ENCODE data around the gene KIF3C. TPM values are rescaled to one million over a fixed set of nuclear protein-coding genes. Genes with fewer than 3 reads are reported as not detected.

KIF3C gene
- total RNA-seq, 1 experiment from 2014 or later = 24.7 TPM

- peaks cover 7% of the 10 kb centered on the region for H3K36me3 ChIP-seq (replicated peaks; ENCODE audit: control insufficient read depth, insufficient read depth, low read length)
- no peak for DNase-seq
- H3K4me3 ChIP-seq (ENCODE audit: insufficient read depth, low read depth, low read length) = no peak overlapping the region
- H3K27me3 ChIP-seq (ENCODE audit: control insufficient read depth, insufficient read depth, low read length) = no peaks in the 10 kb centered on the region
Measured at GRCh38 chr2:25983735-25984134, 1.4 kb upstream of the KIF3C start.

GRCh38 chr2:25982968-25983280 lies 627 bp upstream of the KIF3C start:
- DNase-seq = no peak
- peaks cover 7% of the 10 kb centered on the region for H3K36me3 ChIP-seq (replicated peaks; ENCODE audit: control insufficient read depth, insufficient read depth, low read length)
- no peaks in the 10 kb centered on the region for H3K27me3 ChIP-seq (ENCODE audit: control insufficient read depth, insufficient read depth, low read length)
- H3K4me3 ChIP-seq (ENCODE audit: insufficient read depth, low read depth, low read length) = peak overlapping the region; percentile 86

GRCh38 chr2:25981596-25982272 lies 563 bp downstream of the KIF3C start:
- H3K4me3 ChIP-seq (ENCODE audit: insufficient read depth, low read depth, low read length) = peak overlapping the region; percentile 86
- DNase-seq = peak; percentile 71
- peaks cover 10% of the 10 kb centered on the region for H3K36me3 ChIP-seq (replicated peaks; ENCODE audit: control insufficient read depth, insufficient read depth, low read length)
- H3K27me3 ChIP-seq (ENCODE audit: control insufficient read depth, insufficient read depth, low read length) = no peaks in the 10 kb centered on the region

GRCh38 chr2:25980951-25981350 lies 1.3 kb downstream of the KIF3C start:
- no peak overlapping the region for H3K4me3 ChIP-seq (ENCODE audit: insufficient read depth, low read depth, low read length)
- no peak for DNase-seq
- peaks cover 11% of the 10 kb centered on the region for H3K36me3 ChIP-seq (replicated peaks; ENCODE audit: control insufficient read depth, insufficient read depth, low read length)
- no peaks in the 10 kb centered on the region for H3K27me3 ChIP-seq (ENCODE audit: control insufficient read depth, insufficient read depth, low read length)

GRCh38 chr2:25980076-25980887 lies 2.0 kb downstream of the KIF3C start:
- Histone ChIP-seq H3K4me3 (ENCODE audit: insufficient read depth, low read depth, low read length) (no peak overlapping the region), H3K27me3 (ENCODE audit: control insufficient read depth, insufficient read depth, low read length) (no peaks in the 10 kb centered on the region), H3K36me3 (replicated peaks; ENCODE audit: control insufficient read depth, insufficient read depth, low read length) (peaks cover 11% of the 10 kb centered on the region)
- no peak for DNase-seq

GRCh38 chr2:25979001-25979400 lies 3.3 kb downstream of the KIF3C start:
- Histone ChIP-seq H3K36me3 (replicated peaks; ENCODE audit: control insufficient read depth, insufficient read depth, low read length) (peaks cover 11% of the 10 kb centered on the region), H3K27me3 (ENCODE audit: control insufficient read depth, insufficient read depth, low read length) (no peaks in the 10 kb centered on the region), H3K4me3 (ENCODE audit: insufficient read depth, low read depth, low read length) (no peak overlapping the region)
- no peak for DNase-seq

GRCh38 chr2:25977768-25978167 lies 4.5 kb downstream of the KIF3C start:
- peaks cover 11% of the 10 kb centered on the region for H3K36me3 ChIP-seq (replicated peaks; ENCODE audit: control insufficient read depth, insufficient read depth, low read length)
- no peak overlapping the region for H3K4me3 ChIP-seq (ENCODE audit: insufficient read depth, low read depth, low read length)
- no peaks in the 10 kb centered on the region for H3K27me3 ChIP-seq (ENCODE audit: control insufficient read depth, insufficient read depth, low read length)
- DNase-seq = no peak

- H3K4me3 ChIP-seq (ENCODE audit: insufficient read depth, low read depth, low read length) = no peak overlapping the region
- peaks cover 13% of the 10 kb centered on the region for H3K36me3 ChIP-seq (replicated peaks; ENCODE audit: control insufficient read depth, insufficient read depth, low read length)
- no peak for DNase-seq
- H3K27me3 ChIP-seq (ENCODE audit: control insufficient read depth, insufficient read depth, low read length) = no peaks in the 10 kb centered on the region
Measured at GRCh38 chr2:25976983-25977741, 5.1 kb downstream of the KIF3C start.

GRCh38 chr2:25972049-25972823 lies 10.1 kb downstream of the KIF3C start:
- Histone ChIP-seq H3K36me3 (replicated peaks; ENCODE audit: control insufficient read depth, insufficient read depth, low read length) (peaks cover 6% of the 10 kb centered on the region), H3K27me3 (ENCODE audit: control insufficient read depth, insufficient read depth, low read length) (no peaks in the 10 kb centered on the region), H3K4me3 (ENCODE audit: insufficient read depth, low read depth, low read length) (no peak overlapping the region)
- no peak for DNase-seq

- Histone ChIP-seq H3K36me3 (replicated peaks; ENCODE audit: control insufficient read depth, insufficient read depth, low read length) (peaks cover 5% of the 10 kb centered on the region), H3K27me3 (ENCODE audit: control insufficient read depth, insufficient read depth, low read length) (no peaks in the 10 kb centered on the region), H3K4me3 (ENCODE audit: insufficient read depth, low read depth, low read length) (no peak overlapping the region)
- no peak for DNase-seq
Measured at GRCh38 chr2:25971596-25971995, 10.7 kb downstream of the KIF3C start.

- Histone ChIP-seq H3K4me3 (ENCODE audit: insufficient read depth, low read depth, low read length) (no peak overlapping the region), H3K27me3 (ENCODE audit: control insufficient read depth, insufficient read depth, low read length) (no peaks in the 10 kb centered on the region), H3K36me3 (replicated peaks; ENCODE audit: control insufficient read depth, insufficient read depth, low read length) (peaks cover 1% of the 10 kb centered on the region; the same call in 1 of the 2 replicates)
- DNase-seq = no peak
Measured at GRCh38 chr2:25966531-25967270, 15.6 kb downstream of the KIF3C start.

GRCh38 chr2:25964891-25965290 lies 17.4 kb downstream of the KIF3C start:
- no peak overlapping the region for H3K4me3 ChIP-seq (ENCODE audit: insufficient read depth, low read depth, low read length)
- no peak for DNase-seq
- H3K36me3 ChIP-seq (replicated peaks; ENCODE audit: control insufficient read depth, insufficient read depth, low read length) = no peaks in the 10 kb centered on the region
- H3K27me3 ChIP-seq (ENCODE audit: control insufficient read depth, insufficient read depth, low read length) = no peaks in the 10 kb centered on the region

- H3K27me3 ChIP-seq (ENCODE audit: control insufficient read depth, insufficient read depth, low read length) = no peaks in the 10 kb centered on the region
- H3K36me3 ChIP-seq (replicated peaks; ENCODE audit: control insufficient read depth, insufficient read depth, low read length) = 0 out of 2 replicates have a peak, but pooled peaks cover 2% of the 10 kb centered on the region
- DNase-seq = no peak
- no peak overlapping the region for H3K4me3 ChIP-seq (ENCODE audit: insufficient read depth, low read depth, low read length)
Measured at GRCh38 chr2:25960920-25961319, 21.4 kb downstream of the KIF3C start.

- no peak for DNase-seq
- Histone ChIP-seq H3K4me3 (ENCODE audit: insufficient read depth, low read depth, low read length) (no peak overlapping the region), H3K27me3 (ENCODE audit: control insufficient read depth, insufficient read depth, low read length) (no peaks in the 10 kb centered on the region), H3K36me3 (replicated peaks; ENCODE audit: control insufficient read depth, insufficient read depth, low read length) (0 out of 2 replicates have a peak, but pooled peaks cover 2% of the 10 kb centered on the region)
Measured at GRCh38 chr2:25960396-25960795, 21.9 kb downstream of the KIF3C start.

All from H7 (cell line).